NCI-H1105 (cell line): Measurements from ENCODE around the gene SPEF2.
"Not testable (repeated sequence)": the region's sequence is repeated elsewhere in the genome, so short reads cannot be mapped to it uniquely, and the experiment has no call there.

Source experiments
- DNase-seq: peaks from one replicate; lab custom pipeline; 2025; lab: John Stamatoyannopoulos, UW

SPEF2 gene

DNA sequence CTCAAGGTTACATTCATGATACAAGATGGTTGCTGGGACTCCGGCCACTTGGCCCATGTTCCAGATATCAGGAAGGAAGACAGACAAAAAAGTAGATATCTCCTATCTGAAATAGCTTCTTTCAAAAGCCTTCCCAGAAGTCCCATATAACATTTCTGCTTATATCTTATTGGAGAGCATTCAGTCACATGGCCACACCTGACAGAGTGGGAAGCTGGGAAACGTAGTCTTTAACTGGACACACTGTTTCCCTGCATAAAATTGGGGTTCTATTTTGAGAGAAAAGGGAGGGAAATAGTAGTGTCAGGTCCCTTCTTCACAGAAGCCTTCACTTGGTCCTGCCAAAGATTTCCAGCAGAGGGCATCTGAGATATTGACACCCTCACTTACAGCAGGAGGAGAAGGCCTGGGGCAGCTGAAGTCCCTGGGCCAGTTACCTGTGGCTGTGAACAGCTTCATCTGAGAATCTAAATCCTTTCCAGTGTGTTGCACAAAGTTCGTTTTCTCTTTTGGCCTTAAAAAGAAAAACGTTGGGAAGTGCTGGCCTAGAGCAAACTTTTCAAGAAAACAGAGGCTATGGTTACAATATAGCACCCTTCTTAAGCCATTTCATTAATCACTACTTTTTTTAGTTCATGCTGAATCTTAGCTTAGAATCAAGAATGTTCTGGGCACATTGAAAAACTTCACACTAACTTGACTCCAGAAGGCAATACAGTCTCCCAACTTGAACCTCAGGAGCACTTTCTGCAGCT, 33.5 kb downstream of the SPEF2 start:
- no peak for DNase-seq

DNA sequence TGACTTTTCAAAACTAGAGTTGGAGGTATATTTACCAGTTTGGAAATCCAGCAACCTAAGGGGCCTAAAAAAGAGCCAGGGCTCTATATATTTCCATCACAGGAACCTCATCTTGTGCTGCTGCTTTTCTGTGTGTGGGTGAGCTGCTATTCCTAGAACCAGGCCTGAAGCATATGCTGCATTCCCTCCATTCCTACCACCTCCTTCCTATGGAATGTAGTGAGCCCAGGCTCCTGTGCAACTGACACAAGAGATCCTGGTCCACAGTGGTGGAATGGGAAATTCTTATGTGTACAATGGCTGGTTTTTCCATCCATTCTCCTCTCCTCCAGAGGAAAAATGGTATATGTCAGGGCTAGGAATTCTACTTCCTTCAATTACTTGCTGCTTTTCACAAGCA, 39.1 kb downstream of the SPEF2 start:
- no peak for DNase-seq

DNA sequence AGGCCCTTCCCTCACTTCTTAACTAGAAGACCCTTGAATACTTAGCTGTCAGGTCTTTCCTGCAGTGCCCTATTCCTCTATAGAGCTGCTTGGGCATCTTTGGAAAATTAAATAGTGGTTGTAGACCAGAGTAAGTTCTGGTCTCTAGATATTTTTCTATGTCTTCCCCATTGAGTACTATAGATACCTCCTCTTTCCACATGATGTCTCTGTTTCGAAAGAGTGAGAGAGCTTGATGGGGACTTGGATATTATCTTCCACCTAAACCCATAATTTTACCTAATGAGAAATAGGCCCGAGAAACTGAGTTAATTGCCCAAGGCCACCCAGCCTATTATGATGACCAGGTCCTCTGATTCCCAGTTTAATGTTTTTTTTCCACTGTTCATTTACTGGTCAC, 40.2 kb downstream of the SPEF2 start:
- DNase-seq: no peak

DNA sequence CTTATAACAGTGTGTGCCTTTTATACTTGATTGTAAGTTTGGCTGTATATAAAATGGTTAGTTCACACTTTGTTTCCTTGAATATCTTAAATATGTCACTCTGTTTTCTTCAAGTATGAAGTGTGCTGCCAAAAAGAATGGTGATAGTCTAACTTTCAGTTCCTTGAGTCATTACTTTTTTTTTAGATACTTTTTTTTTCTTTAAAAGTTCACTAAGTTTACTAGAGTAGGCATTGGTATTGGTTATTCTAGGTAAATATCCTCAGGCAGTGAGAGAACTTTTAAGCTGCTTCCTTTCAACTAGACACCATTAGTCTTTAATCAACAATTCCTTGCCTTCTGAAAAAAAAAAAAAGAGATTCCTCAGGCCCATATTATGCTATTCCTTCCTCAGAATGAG, 41.9 kb downstream of the SPEF2 start:
- DNase-seq: no peak

DNA sequence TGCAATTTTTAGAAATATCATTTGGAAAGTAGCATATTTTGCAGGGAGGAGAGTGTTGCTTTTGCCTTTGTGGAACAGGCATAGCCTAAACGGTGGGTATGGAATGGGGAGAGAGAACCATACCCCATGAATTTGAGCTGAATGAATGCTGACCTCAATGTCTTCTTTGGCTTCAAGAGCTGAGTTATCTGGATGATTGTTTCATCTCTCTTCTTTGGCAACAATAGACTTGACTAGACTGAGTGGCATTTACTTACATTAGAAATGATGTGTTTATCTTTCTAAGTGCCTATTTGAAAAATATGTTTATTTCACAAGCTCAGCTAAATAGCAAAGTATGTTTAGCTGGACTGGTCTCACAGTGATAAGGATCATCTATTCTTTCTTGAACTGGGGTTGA, 42.8 kb downstream of the SPEF2 start:
- no peak for DNase-seq

DNA sequence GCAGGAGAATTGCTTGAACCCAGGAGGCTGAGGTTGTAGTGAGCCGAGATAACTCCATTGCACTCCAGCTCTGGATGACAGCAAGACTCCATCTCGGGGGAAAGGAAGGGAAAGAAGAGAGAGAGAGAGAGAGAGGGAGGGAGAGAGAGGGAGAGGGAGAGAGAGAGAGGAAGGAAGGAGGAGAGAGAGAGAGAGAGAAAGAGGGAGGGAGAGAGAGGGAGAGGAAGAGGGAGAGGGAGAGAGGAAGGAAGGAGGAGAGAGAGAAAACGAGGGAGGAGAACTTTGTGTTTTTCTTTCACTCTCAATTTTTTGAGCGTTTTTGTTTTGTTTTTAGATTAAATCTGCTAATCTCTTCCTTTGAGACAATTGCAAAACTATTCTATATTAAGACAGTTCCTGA, 46.9 kb downstream of the SPEF2 start:
- DNase-seq: no peak

DNA sequence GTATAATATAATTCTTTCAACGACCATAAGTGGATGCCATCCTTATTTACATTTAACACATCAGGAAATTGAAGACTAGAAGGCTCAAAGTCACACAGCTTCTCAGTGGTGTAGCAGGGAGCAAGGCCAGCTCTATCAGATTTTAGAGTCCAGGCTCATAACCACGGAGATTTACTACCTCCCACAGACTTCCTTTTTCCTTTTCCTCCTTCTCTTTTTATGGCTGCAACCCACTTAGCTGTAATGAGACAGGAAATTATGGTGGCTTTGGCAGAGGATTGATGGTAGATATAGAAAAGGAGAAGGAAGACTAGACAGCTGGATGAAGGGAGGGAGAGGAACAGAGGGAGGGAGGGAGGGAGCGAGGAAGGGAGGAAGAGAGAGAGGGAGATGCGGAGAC, 47.4 kb downstream of the SPEF2 start:
- DNase-seq: no peak

DNA sequence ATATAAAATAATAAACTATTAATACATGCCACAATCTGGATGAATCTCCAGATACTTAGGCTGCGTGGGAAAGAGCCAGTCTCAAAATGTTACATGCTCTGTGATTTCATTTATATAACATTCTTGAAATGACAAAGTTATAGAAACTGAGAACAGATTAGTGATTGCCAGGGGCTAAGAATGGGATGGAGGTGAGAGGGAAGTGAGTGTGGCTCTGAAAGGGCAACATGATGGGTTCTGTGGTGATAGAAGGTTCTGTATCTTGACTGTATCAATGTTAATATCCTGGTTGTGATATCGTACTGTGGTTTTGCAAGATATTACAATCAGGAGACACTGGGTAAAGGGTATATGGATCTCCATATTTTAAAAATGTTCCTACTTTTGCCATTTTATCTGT, 50.7 kb downstream of the SPEF2 start:
- DNase-seq: no peak

DNA sequence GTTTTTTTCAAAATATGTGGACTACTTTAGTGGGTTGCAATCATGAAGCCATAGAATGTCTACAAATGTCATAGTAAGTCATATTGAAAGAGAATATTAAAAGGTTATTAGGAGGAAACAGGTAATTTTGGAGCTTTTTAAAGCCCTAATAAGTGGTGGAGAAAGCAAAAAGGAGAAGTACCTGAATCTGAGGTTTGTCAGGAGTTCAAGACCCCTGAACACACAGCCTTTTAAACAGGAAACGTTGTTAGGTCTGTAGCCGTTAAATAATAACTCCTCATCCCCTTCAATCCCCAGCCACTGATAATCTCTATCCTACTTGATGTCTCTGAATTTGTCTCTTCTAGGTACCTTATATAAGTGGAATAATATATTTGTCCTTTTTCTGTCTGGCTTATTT, 51.1 kb downstream of the SPEF2 start:
- no peak for DNase-seq

DNA sequence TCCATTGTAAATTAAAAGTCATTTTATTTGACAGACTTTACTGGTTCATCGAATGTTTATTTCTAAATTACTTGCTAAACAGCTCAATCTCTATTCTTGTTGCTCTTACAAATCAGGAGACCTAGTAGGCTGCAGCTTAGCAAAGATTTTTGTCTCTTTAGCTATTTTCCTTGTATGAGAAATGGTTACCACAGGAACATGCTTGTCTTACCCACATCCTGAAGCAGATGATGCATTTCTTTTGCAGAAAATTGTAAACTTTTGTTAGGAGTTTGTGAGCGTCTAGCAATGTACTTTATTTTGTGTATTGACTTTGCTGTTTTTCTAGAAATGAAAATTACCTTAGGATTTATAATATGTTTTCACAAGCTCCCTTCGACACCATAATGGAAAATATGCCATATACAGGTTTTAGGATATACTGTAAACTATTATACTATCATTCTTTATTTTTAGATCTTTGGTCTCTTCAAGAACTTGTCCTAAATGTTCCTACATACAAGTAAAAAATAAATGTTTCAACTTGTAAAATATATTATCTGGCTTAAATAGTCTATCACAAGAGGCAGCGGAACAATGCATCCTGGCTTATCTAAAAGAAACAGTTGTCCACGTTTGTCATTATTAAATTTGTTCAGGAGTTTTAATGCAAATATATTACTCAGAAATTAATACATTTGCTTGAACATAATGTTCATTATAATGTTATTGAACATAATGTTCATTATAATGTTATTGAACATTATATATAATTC, 54.1 kb downstream of the SPEF2 start:
- DNase-seq: no peak

DNA sequence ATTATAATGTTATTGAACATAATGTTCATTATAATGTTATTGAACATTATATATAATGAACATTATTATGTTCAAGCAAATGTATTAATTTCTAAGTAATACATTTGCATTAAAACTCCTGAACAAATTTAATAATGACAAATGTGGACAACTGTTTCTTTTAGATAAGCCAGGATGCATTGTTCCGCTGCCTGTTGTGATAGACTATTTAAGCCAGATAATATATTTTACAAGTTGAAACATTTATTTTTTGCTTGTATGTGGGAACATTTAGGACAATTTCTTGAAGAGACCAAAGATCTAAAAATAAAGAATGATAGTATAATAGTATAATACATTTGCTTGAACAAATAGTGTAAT, 54.6 kb downstream of the SPEF2 start:
- DNase-seq: not testable (repeated sequence)

DNA sequence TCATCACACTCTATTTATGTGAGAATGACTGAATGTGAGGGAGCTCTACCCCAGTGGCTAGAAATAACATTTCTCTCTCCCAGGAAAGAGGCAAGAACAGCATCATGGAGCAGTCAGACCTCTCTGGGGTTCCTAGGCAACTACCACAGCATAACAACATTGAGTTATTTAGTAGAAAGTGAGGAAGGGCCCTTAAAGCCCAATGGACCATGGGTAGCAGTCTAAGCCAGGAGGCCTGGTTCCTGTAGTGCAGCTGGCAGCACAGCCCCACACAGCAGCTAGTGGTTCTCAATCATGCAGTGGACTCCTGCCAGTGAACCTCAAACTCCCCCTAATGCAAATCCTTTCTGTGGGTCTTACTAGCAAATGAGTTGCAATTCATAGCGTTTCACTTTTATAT, 55.3 kb downstream of the SPEF2 start:
- no peak for DNase-seq

DNA sequence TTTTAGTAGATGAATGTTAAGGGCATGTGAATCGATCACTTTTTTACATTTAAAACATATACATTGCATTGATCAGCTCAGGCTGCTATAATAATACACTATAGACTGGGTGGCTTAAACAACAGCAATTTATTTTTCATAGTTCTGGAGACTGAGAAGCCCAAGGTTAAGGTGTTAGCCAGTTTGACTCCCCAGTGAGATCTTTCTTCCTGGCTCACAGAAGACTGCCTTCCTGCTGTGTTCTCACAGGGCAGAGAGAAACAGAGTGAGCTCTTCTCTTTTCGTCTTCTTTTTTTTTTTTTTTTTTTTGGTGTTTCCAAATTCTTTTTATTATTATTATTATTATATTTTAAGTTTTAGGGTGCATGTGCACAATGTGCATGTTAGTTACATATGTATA, 56.4 kb downstream of the SPEF2 start:
- DNase-seq: no peak

DNA sequence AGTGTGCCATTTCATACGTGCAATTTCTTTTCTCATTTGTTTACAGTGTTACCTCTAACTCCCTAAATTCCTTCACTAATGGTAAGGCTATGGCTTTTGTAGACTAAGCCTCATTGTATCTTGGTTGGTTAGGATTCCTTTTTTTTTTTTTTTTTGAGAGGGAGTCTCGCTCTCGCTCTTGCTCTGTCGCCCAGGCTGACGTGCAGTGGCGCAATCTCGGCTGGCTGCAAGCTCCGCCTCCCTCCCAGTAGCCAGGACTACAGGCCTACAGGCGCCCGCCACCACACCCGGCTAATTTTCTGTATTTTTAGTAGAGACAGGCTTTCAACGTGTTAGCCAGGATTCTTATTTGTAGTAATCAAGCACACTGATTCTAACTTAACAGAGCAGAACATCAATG, 57.7 kb downstream of the SPEF2 start:
- no peak for DNase-seq

DNA sequence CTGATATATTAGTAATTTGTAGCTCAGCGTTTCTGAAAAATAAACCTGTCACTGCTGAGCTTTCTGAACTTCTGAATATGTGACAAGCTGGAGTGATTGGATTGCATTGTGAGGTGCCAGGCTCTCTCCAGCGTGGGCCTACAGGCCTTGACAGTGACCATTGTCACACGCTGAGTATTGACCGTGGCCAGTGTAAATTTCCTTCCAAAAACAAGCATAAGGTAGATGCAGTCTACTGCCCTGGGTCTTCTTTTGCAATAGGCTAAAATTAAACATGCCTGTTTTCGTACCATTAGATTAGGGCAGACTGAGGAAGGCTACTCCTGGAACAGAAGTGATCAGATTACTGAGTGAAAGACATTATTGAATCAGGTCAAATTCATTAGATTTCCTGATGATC, 60.2 kb downstream of the SPEF2 start:
- no peak for DNase-seq

DNA sequence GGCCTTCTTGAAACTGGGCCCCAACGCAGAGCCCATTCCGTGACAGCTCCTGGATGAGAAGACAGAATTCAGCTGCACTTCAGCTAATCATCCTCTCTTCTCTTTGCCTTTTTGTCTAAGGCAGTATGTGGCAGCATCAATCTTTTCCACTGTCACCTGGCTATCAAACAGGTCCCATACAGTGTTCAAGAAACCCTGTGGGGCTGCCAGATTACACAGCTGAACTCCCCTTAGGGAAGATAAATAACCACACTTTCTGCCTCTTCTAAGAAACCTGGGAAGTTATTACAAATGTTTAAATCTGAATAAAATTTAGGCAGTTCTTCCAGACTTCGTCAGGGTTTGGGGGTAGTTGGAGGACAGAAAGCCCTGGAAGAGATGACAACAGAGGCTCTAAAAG, 61.0 kb downstream of the SPEF2 start:
- DNase-seq: no peak

DNA sequence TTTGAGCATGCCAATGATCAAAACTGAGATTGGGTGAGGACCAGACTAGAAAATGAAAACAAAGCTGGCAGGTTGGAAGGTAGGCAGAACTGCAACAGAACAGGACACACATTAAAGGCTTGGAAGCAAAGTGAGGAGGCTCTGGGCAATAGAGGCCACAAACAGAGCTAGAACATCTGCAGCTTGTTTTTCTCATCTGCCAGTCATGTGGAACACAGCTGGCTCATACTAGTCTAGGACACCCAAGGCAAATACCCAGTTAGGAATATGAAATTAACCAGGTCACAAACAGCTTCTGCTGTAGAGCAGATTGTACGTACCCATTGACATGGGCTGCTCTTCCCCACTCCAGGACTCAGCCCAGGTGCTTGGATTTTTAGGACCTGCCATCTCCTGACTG, 61.7 kb downstream of the SPEF2 start:
- no peak for DNase-seq

DNA sequence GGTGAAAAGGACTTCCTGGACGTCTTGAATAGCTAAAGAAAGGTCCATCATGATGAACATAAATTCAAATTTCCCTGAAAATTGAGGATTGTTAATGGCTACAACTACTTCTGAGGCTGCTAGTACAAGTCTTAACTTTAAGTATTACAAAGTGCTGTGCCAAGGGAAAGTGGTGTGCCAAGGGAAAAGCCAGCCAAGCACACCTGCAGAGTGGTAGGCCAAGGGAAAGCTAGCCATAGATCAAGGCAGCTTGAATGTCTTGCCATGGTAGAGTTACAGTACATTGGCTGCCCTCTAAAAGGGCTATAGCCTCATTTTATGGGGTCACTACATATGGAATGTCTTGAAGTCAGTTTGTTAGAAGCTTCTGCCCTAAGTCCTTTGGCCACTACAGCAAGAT, 64.2 kb downstream of the SPEF2 start:
- DNase-seq: no peak

DNA sequence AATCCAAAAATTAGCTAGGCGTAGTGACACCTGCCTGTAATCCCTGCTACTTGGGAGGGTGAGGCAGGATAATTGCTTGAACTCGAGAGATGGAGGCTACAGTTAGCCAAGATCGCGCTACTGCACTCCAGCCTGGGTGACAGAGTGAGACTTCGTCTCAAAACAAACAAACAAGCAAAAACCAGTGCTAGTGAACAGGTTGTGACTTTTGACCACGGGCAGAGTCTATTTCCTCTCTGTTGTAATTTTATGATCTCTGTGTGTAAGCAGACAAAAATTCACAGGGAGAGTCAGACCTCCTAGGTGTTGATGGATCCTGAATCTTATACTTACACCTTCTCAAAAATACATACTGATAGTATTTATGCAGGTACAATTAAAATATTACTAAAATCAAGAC, 65.8 kb downstream of the SPEF2 start:
- DNase-seq: no peak

DNA sequence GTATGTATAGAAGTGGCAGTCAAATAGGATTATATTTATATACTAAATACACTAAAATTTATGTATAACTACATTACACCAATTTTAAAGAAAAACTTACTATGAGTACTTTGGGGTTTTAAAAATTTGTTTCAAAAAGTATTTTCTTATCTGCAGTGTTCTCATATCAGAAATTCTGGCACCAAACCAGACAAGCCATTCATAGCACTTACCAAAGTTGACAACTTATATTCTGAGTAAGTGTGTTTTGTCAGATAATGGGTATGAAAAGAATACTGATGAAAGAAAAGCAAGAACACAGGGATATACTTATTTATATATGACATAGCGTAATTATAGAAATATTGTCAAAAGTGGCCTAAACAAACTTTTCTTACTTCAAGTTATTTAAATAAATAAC, 67.5 kb downstream of the SPEF2 start:
- no peak for DNase-seq

DNA sequence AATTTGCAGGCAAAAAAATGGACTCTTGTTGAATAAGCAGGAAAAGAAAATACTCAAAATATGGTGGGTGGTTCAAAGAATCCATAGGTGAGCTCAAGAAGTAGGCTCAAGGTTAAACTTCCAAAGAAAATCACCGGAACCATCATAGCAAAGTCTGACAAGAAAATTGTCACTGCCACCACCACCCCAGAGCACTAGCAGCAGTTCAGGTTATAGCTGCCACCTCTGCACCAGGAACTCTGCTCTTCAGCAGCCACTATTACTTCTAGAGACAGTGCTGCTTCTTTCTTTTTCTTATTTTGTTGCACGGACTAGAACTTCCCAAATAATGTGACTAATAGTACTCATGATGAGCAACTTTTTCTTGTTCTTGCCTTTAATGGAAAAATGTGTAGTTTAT, 70.3 kb downstream of the SPEF2 start:
- DNase-seq: no peak

DNA sequence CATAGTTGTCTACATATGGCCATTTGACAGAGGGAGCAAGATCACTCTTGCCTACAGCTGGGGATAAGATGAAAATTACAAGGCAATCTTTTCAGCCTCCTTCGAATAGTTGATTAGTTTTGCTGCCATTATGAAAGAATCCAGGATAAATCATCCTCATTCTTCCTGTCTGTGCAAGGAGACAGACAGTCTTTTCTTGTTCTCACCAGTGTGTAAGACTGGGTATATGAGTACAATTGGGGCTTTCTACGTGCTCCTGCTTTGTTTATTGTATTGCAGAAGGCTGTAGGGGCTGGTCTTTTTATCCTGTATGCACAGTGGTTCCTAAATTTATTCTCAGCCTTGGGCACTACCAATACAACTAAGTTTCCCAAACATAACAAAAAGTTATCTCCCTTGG, 76.8 kb downstream of the SPEF2 start:
- no peak for DNase-seq

DNA sequence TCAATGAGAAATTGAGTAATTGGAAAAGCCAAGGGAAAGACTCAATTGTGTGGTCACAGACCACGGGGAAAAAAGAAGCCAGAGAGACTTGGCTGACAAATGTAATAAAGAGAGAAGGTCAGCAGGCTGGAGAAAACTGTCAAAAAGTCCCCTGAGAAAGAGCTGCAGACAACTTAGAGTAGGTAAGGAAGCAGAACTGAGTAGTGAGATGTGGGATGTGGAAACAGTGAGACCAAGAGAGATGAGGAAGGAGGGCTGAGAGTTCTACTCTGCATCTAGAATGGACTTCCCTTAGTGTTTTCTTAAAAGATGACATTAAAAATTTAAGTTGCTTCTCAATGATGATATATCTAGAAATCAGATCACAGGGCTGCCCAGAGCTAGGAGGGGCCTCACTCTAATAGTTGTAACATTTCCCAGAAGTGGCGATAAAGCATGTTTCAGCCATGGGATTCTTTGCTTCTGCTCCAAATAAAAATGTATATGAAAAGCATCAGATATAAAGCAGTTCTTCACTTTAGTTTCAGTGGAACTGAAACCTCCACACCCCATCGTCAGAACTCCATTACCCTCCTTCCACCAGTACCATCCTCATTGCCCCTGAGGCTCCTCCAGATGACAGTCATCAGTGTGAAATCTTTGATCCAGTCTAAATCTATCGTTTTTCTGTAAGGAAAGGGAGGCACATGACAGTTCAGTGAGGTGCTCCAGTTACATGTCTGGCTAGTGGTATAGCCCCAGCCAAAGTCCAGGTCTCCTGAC, 80.6 kb downstream of the SPEF2 start:
- DNase-seq: no peak
